A673 (cell line): ENCODE data around the gene UPF3B.

Source experiments
- CTCF ChIP-seq: fragments of 300-800, 200-600 bp; sonication (generic); conservative IDR thresholded peaks from 2 replicates; pipeline ENCODE4 v1.5.1; 2017; ENCODE audit warnings: low read depth, mild to moderate bottlenecking, antibody characterized with exemption, low read length, moderate library complexity, mixed read lengths
- EZH2 ChIP-seq: fragments of 200-600 bp; sonication (generic); IDR thresholded peaks from 2 replicates; pipeline ENCODE4 v1.6.1; 2017; ENCODE audit warnings: borderline replicate concordance, low read depth, mild to moderate bottlenecking, mixed read lengths, antibody characterized with exemption, low read length; ENCODE audit not compliant: poor library complexity, severe bottlenecking

GRCh38 chrX:119880552-119881437, 28.0 kb upstream of the UPF3B start:
- peak; percentile 69 for TF ChIP-seq CTCF
- TF ChIP-seq EZH2: no peak
